ENCODE results near the gene BMP7.
"Not testable (repeated sequence)": the region's sequence is repeated elsewhere in the genome, so short reads cannot be mapped to it uniquely, and the experiment has no call there.

The BMP7 gene

DNA sequence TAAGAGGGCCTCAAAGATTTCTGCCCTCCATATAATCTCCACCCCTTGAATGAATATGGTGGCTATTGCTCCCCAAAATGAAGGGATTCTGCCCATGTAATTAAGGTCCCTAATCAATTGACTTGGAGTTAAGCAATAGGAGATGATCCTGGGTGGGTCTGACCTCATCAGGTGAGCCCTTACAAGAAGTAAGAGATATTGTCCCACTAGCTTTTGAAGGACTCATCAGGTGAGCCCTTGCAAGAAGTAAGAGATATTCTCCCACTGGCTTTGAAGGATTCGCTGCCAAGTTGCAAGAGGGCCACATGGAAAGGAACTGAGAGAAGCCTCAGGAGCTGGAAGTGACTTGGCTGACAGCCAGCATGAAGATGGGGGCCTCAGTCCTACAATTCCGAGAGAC is 103.4 kb downstream of the BMP7 start:
- DNase-seq = no peak

DNA sequence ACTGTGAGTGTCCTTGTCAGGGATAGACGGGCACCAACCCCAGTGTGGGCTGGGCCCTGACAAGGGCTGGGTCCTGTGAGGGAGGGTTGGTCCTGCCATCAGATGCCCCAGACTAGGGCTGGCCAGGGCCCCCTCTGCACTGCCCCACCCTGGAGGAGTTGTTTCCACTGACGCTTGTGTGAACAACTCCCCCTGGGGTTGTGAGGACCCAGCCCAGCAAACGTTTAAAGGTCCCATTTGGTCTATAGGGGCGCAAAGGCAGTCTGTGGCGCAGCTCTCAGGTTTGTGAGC is 104.1 kb downstream of the BMP7 start:
- no peak for DNase-seq

DNA sequence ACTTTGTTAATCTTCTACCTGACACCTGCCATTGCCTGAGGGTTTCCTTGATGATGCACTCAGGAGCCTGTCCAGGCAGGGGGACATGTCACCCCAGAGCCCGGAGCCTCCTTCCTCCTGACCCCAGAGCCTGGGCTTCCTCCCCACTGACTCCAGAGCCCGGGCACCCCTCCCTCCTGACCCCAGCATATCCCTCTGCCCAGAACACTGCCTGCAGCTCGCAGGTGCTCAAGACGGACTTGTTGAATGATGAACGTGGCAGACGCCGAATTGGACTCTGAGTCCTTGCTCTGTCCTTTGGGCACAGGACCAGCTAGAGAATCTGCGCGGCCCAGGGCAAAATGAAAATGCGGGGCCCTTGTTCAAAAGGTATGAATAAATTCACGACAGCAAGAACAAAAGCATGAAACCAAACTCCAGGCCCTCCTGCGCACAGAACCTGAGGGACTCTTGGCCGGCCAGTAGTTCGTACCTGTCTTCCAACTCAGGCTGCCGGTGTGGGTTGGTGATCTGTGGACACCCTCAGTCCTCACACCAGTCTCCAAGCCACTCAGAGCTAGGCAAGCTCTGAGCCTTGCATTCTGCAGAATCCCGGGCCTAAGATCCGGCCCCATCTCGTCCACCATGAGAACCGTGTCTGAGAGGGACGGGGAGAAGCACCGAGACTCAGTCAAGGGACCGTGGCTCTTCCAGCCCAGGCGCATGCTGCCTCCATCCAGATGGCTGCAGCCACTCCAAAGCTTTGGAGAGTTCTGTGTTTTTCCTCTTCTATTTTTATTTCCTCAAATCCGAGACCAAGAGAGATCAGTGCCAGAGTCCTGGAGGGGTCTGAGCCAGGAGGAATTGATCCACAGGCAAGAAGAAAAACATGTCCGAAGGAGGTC is 104.7 kb downstream of the BMP7 start:
- DNase-seq = no peak

DNA sequence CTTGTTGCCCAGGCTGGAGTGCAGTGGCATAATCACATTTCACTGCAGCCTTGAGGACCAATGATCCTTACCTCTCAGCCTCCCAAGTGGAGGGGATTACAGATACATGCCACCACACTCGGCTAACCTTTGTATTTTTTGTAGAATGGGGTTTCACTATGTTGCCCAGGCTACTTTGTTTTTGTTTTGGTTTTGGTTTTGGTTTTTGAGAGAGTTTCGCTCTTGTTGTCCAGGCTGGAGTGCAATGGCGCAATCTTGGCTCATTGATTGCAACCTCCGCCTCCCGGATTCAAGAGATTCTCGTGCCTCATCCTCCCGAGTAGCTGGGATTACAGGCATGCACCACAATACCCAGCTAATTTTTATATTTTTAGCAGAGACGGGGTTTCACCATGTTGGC is 105.5 kb downstream of the BMP7 start:
- DNase-seq = no peak

DNA sequence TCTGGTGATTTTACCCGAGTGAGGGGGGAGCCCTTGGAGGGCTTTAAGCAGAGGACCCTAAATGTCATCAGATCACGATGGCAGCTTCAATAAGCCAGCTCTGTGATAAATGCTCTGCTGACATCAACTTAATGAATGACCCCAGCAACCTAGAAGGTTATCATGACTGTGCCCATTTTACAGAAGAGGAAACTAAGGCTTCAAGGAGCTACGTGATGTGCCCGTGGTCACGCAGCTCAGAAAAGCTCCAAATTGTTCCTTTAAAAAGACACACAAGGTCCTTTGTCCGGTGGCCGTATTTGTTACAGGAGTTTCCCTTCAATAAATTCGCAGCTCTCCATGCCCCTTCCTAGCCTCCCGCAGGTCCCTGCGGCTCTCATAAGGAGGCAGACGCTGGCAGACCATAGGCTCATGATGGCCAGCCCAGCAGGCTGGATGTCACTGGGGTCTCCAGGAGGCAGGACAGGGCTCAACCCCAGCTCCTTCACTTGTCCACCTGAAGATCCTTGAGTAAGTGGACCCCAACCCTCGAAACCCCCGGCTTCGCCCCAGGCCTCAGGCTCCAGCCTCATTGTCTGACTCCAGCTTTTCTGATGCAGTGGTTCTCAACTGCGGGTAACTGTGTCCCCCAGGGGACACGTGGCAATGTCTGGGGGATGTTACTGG is 106.4 kb downstream of the BMP7 start:
- no peak for DNase-seq

DNA sequence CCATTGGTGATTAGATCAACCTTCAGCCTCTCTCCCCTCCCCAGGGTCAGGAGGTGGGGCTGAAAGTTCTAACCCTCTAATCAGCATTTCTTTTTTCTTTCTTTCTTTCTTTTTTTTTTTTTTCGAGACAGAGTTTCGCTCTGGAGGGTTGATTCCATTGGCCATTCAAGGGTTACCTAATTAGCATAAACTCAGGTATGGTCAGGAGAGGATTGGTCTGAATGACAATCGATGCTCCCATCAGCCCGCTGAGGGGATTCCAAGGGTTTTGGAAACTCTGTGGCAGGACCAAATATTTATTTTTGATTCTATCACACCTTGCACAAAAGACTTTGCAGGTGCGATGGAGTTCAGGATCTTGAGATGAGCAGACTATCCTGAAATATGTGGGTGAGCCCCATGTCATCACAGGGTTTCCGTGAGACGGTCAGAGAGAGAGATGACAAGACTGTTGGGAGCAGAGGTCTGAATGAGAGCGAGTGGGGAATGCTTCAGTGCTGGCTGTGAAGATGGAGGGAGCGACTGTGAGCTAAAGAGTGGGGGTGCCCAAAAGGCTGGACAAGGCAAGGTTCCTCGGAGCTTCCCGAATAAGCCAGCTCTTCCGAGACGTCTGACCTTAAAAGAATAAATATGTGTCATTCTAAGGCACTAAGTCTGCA is 107.1 kb downstream of the BMP7 start:
- no peak for DNase-seq

DNA sequence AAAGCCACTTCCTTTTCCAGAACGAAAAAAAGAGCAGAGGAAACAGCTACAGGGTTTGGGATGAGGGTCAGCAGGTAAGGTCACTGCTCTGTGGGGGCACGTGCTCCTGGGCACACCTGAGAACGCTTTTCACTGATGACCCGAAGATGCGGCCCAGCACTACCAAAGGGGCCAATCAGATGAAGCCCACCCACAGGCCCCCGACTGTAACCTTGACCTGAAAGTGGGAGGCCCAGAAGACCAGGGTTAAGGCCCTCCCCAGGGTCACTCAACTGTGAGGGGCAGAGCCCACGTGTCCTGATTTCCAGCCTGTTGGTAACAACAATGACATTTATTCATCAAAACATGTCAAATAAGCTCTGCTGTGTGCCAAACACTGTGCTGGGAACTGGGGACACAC is 108.0 kb downstream of the BMP7 start:
- no peak for DNase-seq

DNA sequence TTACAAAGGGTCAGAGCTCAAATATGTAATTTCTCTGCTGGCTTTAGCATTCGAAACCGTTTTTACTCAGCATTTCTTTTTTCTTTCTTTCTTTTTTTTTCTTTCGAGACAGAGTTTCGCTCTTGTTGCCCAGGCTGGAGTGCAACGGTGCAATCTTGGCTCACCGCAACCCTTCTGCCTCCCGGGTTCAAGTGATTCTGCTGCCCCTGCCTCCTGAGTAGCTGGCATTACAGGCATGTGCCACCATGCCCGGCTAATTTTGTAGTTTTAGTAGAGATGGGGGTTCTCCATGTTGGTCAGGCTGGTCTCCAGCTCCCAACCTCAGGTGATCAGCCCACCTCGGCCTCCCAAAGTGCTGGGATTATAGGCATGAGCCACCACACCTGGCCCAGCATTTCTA is 108.7 kb downstream of the BMP7 start:
- not testable (repeated sequence) for DNase-seq

DNA sequence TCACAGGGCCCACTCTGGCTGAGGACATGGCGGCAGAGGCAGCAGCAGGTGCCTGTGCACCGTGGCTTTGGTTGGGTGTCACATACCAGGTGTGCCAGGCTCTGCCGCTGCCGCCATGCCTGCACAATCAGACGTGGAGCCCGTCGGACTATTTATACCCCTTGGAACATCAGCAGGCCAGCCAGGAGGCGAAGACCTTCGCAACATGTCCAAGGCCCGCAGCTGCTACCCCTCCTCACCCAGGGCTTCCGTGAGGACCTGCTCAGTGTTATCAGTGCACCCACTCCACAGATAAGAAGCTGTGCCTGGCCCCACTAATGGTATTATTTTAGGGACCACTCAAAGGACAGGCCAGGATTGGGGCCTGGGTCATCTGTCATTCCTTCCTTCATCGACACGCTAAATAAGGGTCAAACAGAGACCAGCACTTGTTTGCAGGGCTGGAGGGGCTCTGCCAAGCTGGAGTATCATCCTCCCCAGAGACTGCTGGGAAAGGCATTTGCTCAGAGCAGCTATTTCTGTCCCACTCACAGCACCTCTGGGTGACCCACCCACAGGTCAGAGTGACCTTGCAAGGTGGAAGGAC is 109.2 kb downstream of the BMP7 start:
- DNase-seq = no peak

DNA sequence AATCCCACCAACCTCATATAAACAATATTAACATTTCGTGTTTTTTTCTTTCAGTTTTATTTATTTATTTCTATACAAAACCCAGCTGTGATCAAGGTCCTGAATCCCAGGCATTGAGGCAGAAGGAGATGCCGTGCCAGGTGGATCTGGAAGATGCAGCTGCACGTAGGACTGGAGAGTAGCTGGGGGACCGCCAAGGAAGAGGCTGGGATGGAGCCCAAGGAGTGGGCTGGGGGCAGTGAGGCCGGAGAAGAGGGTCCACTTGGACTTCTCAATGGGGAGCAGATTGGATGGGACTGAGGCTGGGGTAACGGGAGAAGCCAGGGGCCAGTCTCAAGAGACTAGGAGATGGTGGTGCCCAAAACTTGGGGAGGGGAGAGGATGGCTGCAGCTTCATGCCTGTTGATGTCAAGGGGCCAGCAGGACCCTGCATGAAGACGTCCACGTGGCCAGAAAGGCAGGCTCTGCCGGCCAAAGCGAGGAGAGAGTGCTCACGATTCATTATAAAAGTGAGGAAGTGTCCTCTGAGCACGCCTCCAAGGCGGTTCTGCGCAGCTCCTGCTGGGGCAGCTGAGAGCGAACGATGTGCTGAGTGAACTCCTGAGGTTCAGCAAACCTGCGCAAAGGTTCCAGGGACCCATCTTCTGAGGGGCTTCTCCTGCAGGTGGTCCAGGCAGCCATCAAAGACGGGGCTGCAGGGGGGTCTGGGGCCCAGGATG is 110.3 kb downstream of the BMP7 start:
- no peak for DNase-seq

DNA sequence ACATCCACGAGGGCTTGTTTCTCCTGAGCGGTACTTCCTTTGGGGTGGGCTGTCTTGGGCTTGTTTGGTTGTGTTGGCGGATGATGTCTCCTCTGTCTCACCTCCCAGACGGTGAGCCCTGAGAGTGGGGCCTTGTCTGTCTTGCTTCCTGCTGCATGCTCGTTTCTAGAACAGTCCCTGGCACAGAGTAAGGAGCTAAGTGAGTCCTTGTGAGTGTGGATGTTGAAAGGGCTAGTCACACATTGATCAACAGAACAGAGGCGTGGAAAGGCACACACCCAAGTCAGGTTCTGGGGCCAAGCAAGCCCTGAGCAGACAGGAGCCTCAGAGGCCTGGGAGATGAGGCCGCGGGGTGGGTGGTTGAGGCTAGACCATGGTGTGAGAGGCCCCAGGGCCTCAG is 111.0 kb downstream of the BMP7 start:
- DNase-seq = no peak

DNA sequence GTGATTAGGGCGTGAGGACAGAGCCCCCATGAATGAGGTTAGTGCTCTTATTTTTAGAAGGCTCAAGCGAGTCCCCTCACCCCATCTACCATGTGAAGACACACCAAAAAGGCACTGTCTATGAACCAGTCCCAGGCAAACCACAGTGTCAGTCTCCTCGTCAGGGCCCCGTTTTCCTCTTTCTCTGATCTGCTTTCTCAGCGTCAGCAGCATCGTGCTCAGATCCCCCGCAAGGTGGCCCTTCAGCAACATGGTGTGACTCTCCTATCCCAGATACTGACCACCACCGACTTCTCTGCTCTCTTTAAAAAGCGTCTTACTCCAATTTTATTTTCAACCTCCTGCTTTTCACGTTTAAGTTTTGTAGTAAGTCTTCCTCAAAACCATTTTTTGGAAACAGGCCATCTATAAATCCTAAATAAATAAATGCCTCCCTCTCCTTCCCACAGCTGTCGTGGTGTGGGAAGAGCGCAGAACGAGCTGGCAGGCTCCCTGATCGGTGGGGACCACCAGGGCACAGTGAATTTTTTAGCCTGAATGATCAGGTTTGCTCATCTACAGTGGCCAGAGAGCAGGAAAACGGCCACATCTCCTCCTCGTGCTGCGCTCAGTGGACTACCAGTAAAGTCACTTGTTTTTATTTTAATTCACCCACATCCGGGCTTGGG is 113.1 kb downstream of the BMP7 start:
- DNase-seq = no peak

DNA sequence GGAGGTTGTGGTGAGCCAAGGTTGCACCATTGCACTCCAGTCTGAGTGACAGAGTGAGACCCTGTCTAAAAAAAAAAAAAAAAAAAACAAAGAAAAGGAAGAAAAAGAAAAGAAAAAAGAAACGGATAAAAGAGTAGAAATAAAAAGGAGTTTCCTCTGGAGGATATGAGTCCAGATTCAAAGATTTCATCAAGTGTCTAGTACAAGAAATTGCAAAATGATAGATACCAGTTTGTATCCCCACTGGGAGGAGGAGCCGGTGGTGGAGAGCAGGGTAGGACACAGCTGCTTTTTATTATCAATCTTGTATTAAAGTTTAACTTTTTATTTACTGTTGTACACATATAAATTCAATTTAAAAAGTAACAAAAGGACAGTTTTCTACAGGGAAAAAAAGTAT is 113.9 kb downstream of the BMP7 start:
- no peak for DNase-seq

DNA sequence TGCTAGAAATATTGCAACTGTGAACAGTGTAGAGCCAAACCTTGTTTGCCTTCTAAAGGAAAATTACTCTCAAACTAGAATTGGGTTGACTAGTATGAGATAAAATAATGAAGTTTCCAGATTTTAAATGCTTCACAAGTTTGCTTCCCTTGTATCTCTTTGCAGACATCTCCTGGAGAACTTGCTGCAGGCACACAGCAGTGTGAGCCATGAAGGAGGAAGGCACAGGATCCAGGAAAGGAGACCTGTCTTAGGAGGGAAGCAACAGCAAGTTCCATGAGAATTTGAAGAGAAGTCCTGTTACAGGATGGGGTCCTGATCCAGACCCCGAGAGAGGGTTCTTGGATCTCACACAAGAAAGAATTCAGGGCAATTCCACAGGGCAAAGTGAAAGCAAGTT is 115.9 kb downstream of the BMP7 start:
- DNase-seq = no peak

DNA sequence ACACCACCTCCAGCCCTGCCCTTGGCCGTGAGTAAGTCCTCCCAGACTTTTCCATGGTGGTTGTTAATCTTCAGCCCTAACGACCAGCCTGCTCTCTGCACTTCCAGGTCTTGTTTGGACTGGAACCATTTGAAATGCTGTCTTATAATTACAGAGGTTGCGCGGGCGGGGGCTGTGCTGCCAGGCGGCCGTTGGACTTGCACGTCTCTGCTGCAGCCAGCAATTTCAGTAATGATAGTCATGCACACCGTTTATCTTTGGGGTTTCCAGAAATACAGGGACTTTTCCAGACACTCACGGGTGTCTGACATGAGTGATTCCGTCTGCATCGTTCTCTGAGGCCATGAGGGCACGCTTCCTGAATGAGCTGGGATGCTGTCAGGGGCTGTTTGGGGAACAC is 118.2 kb downstream of the BMP7 start:
- DNase-seq = no peak

DNA sequence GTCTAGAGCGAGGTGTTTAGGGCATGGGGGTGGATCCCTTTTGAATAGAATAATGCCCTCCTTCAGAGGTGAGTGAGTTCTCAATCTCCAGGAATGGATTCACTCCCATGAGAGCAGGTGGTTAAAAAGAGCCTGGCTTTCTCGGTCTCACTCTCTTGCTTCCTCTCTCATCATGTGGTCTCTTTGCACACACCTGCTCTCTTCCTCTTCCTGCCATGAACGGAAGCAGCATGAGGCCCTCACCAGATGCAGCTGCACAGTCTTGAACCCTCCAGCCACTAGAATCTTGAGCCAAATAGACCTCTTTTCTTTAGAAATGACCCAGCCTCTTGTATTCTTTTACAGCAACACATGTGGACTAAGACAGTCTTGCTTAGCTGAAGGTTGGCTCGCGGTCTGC is 119.3 kb downstream of the BMP7 start:
- DNase-seq = no peak

DNA sequence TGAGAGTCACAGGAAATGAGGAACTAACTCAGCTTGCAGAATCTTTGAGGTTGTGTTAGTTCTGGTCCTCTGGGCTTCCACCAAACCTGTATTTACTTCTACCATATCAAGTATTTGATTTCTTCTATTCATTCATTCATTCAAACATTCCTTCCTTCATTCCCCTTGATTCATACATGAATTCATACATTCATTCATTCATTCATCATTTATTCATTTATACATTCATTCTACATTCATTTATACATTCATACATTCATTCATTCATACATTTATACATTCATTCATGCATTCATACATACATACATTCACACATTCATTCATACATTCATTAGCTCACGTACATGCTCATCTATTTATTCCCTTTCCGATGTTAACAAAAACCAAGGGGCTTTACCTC is 120.3 kb downstream of the BMP7 start:
- DNase-seq = no peak

DNA sequence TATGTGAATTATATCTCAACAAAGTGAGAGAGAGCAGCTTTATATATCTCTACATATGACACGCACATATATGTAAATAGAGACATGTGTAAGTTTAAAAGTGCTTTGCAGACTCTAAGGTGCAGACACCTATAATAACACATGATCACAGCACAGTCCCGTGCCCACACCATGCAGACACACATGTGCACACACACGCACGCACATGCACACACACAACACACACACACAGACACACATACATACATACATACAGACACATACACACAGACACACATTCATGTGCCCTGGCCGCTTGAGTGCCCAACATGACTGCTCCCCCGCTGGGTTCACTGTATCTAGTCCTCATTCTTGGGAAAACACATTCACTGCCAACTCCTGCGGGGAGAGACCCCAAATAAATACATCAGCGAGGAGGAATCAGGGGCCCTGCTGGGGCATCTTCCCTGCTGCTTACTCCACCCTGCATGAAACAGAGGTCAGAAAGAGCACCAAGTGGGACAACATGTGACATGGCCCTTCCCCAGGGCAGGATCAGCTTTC is 121.3 kb downstream of the BMP7 start:
- no peak for DNase-seq

DNA sequence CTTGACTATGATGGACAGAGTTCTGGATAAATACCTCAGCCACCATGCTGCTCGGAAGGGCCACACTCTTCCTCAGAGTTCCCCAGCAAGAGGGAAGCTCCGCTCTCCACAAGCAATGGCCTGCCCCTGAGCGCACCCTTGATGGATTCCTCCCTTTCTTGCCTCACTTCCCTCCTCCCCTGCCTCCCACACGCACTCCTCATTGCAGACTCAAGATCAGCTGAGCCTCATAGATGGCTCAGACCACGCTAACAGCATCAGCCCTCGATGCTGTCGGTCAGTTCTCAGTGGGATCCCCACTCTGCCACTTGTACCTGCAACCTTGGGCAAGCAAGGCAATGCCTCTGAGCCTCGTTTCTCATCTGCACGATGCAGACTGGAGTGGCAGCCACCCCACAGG is 123.3 kb downstream of the BMP7 start:
- DNase-seq = no peak

DNA sequence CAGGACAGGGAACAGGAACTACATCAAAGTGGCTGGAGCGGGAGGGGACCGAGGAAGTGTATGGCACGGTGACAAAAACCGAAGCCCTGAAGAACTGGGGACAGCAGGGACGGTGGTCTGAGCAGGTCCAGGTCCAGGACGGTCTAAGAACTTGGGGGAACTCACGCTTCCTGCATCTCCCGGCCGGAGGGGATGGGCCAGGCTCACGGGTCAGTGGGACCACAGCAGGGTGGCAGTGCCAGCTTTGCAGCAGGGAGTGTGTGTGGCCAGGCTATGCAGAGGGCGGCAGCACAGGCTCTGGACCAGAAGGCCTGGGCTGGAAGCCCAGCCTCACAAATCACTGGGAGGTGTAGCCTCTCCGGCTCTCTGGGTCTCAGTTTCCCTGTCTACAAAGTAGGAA is 123.8 kb downstream of the BMP7 start:
- DNase-seq = no peak

DNA sequence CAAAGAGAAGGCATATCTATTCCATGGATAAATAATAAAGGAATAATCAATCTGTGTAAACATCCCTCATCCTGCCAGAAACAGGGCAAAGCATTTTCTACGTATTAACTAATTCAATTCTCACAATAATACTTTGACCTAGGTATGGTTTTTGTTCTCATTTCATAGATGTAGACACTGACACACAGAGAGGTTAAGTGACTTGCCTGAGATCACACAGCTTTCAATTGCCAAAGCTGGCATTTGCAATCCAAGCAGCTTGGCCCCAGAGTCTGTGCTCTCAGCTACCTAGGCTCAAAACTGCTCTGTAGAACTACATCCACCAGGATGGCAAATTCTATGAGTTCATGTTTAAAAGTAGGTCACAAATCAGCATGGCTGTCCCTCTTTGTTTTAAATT is 124.9 kb downstream of the BMP7 start:
- no peak for DNase-seq

DNA sequence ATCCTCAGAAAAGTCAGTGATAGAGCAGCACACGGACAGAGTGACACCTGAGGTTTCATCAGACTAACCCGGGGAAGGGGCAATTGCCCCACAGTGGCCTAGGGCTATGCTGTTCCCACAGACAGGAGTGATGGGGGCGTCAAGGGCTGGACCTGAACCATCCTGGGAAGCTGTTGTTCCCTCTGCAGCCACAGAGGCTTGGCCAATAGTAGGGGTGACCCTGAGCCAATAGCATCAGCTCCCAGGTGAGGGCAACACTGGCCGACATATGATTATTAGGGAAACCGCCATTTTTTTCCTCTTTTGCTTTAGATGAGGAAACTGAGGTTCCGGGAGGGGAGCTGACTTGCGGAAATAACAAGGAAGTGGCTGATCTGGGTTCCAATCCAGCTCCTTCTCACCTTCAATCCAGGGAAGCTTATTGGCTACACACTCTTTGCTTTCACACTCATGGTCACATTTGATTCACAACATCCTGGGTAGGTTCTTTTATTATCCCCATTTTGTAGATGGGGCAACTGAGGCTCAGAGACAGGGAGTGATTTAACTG is 126.0 kb downstream of the BMP7 start:
- no peak for DNase-seq

All from CD4-positive, alpha-beta T cell treated with Interleukin-10 for 1 hour (primary cell).